HCT116 (cell line): ENCODE results near the gene CCDC83. TPM values are rescaled to one million over a fixed set of nuclear protein-coding genes. Genes with fewer than 3 reads are reported as not detected.

Experiments
- ATAC-seq: fragments of 200-7000 bp; cut with Tn5 transposase; 2 replicates; pipeline ENCODE4 v1.9.1; 2020; ENCODE audit warnings: mild to moderate bottlenecking, moderate library complexity
- BruUV-seq: library from RNA; stranded (reverse); fragments of 400-500 nt; replicated peaks from 2 replicates; lab custom pipeline; 2021; lab: Mats Ljungman, UMichigan
- CTCF ChIA-PET: fragments of 300-600 bp; sonication (Branson Sonifier 250); formaldehyde crosslinking; loops from one replicate; lab custom pipeline; 2021; ENCODE audit warnings: antibody characterized with exemption; lab: Charles Lee
- POLR2A ChIA-PET: fragments of 300-600, 350-600 bp; sonication (Branson Sonifier 250); formaldehyde crosslinking; loops from one replicate; lab custom pipeline; 2021; ENCODE audit warnings: antibody characterized with exemption; lab: Charles Lee
- RAD21 ChIA-PET, 2 experiments: fragments of 300-600 bp; sonication (Branson Sonifier 250); formaldehyde crosslinking; loops; one replicate each; lab custom pipeline; 2023; ENCODE audit warnings: low total read pairs in 2 of 2; ENCODE audit not compliant: uncharacterized antibody in 2 of 2, unreplicated experiment in 2 of 2, low non-redundant PET in 1 of 2; lab: Charles Lee
- DNase-seq: peaks from one replicate; pipeline ENCODE4 v3.0.0-alpha.2; 2010; ENCODE audit warnings: low read depth, low spot score
- H2AFZ ChIP-seq: fragments of 200-600 bp; shearing (Covaris generic), sonication (generic); 2 replicates; pipeline ENCODE4 v1.6.1; 2017; ENCODE audit warnings: low read depth, mixed run types, mixed read lengths, antibody characterized with exemption, low read length; ENCODE audit not compliant: poor library complexity, severe bottlenecking
- H3K27ac ChIP-seq: 2 replicates; pipeline ENCODE4 v1.5.1; 2012; ENCODE audit warnings: low read depth, low read length
- H3K27me3 ChIP-seq: fragments of 200-600 bp; sonication (generic); 2 replicates; pipeline ENCODE4 v1.6.1; 2016; ENCODE audit warnings: mixed run types, low read length, mixed read lengths; ENCODE audit not compliant: insufficient read depth
- H3K36me3 ChIP-seq, 2 experiments: fragments of 200-500 bp in 1 of 2; fragments of 200-600 bp in 1 of 2; sonication (Bioruptor generic) in 1 of 2; sonication (generic) in 1 of 2; 2 replicates each; pipeline versions ENCODE4 v1.5.1 to v1.6.1; 2014 to 2016; ENCODE audit warnings: low read length in 2 of 2, inconsistent platforms in 1 of 2, mixed read lengths in 1 of 2, mixed run types in 1 of 2; ENCODE audit not compliant: insufficient read depth in 2 of 2, control insufficient read depth in 1 of 2
- H3K4me1 ChIP-seq, 2 experiments: fragments of 200-600 bp in 1 of 2; sonication (generic) in 1 of 2; 2 replicates each; pipeline versions ENCODE4 v1.5.1 to v1.6.1; 2012 to 2017; ENCODE audit warnings: low read length in 2 of 2, inconsistent platforms in 1 of 2, mild to moderate bottlenecking in 1 of 2, mixed read lengths in 1 of 2, mixed run types in 1 of 2, moderate library complexity in 1 of 2; ENCODE audit not compliant: insufficient read depth in 2 of 2, control insufficient read depth in 1 of 2
- H3K4me2 ChIP-seq: fragments of 200-600 bp; sonication (generic); 2 replicates; pipeline ENCODE4 v1.6.1; 2017; ENCODE audit warnings: mixed run types, low read length, mixed read lengths
- H3K4me3 ChIP-seq, 2 experiments: fragments of 200-600 bp in 1 of 2; sonication (generic) in 1 of 2; replicated peaks in 1 of 2; 2 replicates each; pipeline ENCODE4 v1.5.1; 2011 to 2016; ENCODE audit warnings: low read length in 2 of 2, control low read depth in 1 of 2, low read depth in 1 of 2, mild to moderate bottlenecking in 1 of 2, mixed read lengths in 1 of 2, mixed run types in 1 of 2
- H3K79me2 ChIP-seq: fragments of 200-600 bp; sonication (generic); 2 replicates; pipeline ENCODE4 v1.6.1; 2017; ENCODE audit warnings: mild to moderate bottlenecking, mixed run types, low read length, moderate library complexity, mixed read lengths; ENCODE audit not compliant: insufficient read depth
- H3K9ac ChIP-seq: fragments of 200-600 bp; sonication (generic); 2 replicates; pipeline ENCODE4 v1.6.1; 2016; ENCODE audit warnings: low read length, mixed read lengths
- H3K9me2 ChIP-seq: fragments of 200-600 bp; sonication (generic), shearing (Covaris generic); 2 replicates; pipeline ENCODE4 v1.6.1; 2017; ENCODE audit warnings: mixed run types, mild to moderate bottlenecking, moderate library complexity; ENCODE audit not compliant: insufficient read depth
- H3K9me3 ChIP-seq, 2 experiments: fragments of 200-500 bp in 1 of 2; fragments of 200-600 bp in 1 of 2; sonication (Bioruptor generic) in 1 of 2; sonication (generic) in 1 of 2; 2 replicates each; pipeline ENCODE4 v1.6.1; 2014 to 2017; ENCODE audit warnings: low read length in 2 of 2, mixed read lengths in 2 of 2, inconsistent platforms in 1 of 2, low read depth in 1 of 2, mild to moderate bottlenecking in 1 of 2, mixed run types in 1 of 2, moderate library complexity in 1 of 2; ENCODE audit not compliant: control insufficient read depth in 1 of 2, insufficient read depth in 1 of 2
- H4K20me1 ChIP-seq: fragments of 200-600 bp; sonication (generic), shearing (Covaris generic); 2 replicates; pipeline ENCODE4 v1.6.1; 2017; ENCODE audit warnings: mixed run types, mild to moderate bottlenecking, moderate library complexity; ENCODE audit not compliant: insufficient read depth
- CEBPB ChIP-seq: IDR thresholded peaks from 2 replicates; pipeline ENCODE4 v1.6.1; 2012; ENCODE audit warnings: low read depth
- CTCF ChIP-seq, 3 experiments: fragments of 200-600 bp in 1 of 3; sonication (generic) in 1 of 3; IDR thresholded peaks in 2 of 3; conservative IDR thresholded peaks in 1 of 3; 2 replicates each; pipeline ENCODE4 v1.5.1; 2012 to 2017; ENCODE audit warnings: low read depth in 2 of 3, low read length in 2 of 3, antibody characterized with exemption in 1 of 3, borderline replicate concordance in 1 of 3, control low read depth in 1 of 3, mild to moderate bottlenecking in 1 of 3, mixed read lengths in 1 of 3, mixed run types in 1 of 3, moderate library complexity in 1 of 3; ENCODE audit not compliant: insufficient read depth in 1 of 3
- EGR1 ChIP-seq: IDR thresholded peaks from 2 replicates; pipeline ENCODE4 v1.6.1; 2012; ENCODE audit warnings: low read depth
- ELF1 ChIP-seq: IDR thresholded peaks from 2 replicates; pipeline ENCODE4 v1.6.1; 2012; ENCODE audit warnings: low read depth, borderline replicate concordance
- EZH2phosphoT487 ChIP-seq: fragments of 200-600 bp; IDR thresholded peaks from 2 replicates; pipeline ENCODE4 v1.6.1; 2018; ENCODE audit warnings: antibody characterized with exemption, borderline replicate concordance
- FOSL1 ChIP-seq: IDR thresholded peaks from 2 replicates; pipeline ENCODE4 v1.6.1; 2012; ENCODE audit warnings: low read depth
- JUND ChIP-seq: IDR thresholded peaks from 2 replicates; pipeline ENCODE4 v1.6.1; 2012
- MAX ChIP-seq: IDR thresholded peaks from 2 replicates; pipeline ENCODE4 v1.6.1; 2012
- POLR2A ChIP-seq: IDR thresholded peaks from 2 replicates; pipeline ENCODE4 v1.7.0; 2011; ENCODE audit warnings: borderline replicate concordance; ENCODE audit not compliant: insufficient read depth, insufficient read length; ENCODE audit errors: extremely low read depth
- POLR2AphosphoS5 ChIP-seq: IDR thresholded peaks from 2 replicates; pipeline ENCODE4 v1.6.1; 2011; ENCODE audit warnings: mild to moderate bottlenecking, low read depth, low read length, moderate library complexity
- SP1 ChIP-seq: IDR thresholded peaks from 2 replicates; pipeline ENCODE4 v1.6.1; 2012; ENCODE audit warnings: low read depth
- SRF ChIP-seq: IDR thresholded peaks from 2 replicates; pipeline ENCODE4 v1.6.1; 2012; ENCODE audit warnings: low read depth
- TCF7L2 ChIP-seq: IDR thresholded peaks from 2 replicates; pipeline ENCODE4 v1.7.0; 2011; ENCODE audit warnings: borderline replicate concordance, inconsistent platforms; ENCODE audit not compliant: insufficient read depth, insufficient read length; ENCODE audit errors: extremely low read depth
- YY1 ChIP-seq: IDR thresholded peaks from 2 replicates; pipeline ENCODE4 v1.6.1; 2011; ENCODE audit warnings: low read length, low read depth, moderate library complexity, mild to moderate bottlenecking; ENCODE audit not compliant: insufficient replicate concordance; ENCODE audit errors: extremely low read depth
- ZFX ChIP-seq: fragments of 450-650 bp; IDR thresholded peaks from 2 replicates; pipeline ENCODE4 v1.6.1; 2017
- intact Hi-C: fragments of 100-400 bp; cut with micrococcal nuclease; formaldehyde crosslinking; loops from 2 replicates; pipeline ENCODE4 v1.10.0; 2022
- total RNA-seq: library from RNA; stranded (reverse); gene quantifications from one replicate; pipeline ENCODE4 v1.2.1, GENCODE V29; 2021; ENCODE audit not compliant: unreplicated experiment
- TF ChIP-seq, protein P1 (sequence below): IDR thresholded peaks from 2 replicates; pipeline ENCODE4 v1.6.1; 2012; ENCODE audit warnings: low read depth

Gene CCDC83
- total RNA-seq, 1 experiment from 2014 or later: not detected

DNA sequence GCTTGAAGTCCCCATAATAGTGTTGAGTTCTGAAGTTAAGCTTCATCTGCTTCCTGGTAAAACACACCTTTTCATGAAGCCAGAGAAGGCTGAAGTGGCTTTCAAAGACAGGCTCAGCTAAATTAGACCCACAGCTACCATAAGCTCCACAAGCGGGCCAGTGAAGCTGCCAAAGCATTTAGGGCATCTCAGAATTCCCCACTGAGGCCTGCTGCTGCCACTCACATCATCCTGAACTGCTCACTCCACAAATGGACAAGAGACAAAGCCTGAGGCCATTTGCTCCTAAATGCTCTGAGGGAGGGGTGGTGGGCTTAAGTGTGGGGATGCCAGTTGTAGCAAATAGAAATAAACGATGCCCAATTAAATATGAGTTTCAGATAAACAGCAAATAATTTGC is 14.6 kb downstream of the CCDC83 start:
- ChIA-PET RAD21 (no interaction called here), POLR2A (no interaction called here), CTCF (no interaction called here)

More for the DNA sequence above, 14.6 kb downstream of the CCDC83 start:
- no peaks in the 10 kb centered on the region for H4K20me1 ChIP-seq
- no peak overlapping the region for H3K4me3 ChIP-seq
- DNase-seq: no peak
- no peaks in the 10 kb centered on the region for H3K4me1 ChIP-seq
- no peak overlapping the region for H3K27ac ChIP-seq
- H3K79me2 ChIP-seq: no peaks in the 10 kb centered on the region
- no peak overlapping the region for H3K9ac ChIP-seq
- H3K36me3 ChIP-seq: no peaks in the 10 kb centered on the region
- intact Hi-C loops: no loop called here
- no peaks in the 10 kb centered on the region for H3K9me2 ChIP-seq
- no TSS peak for BruUV-seq
- no peaks in the 10 kb centered on the region for H3K9me3 ChIP-seq
- TF ChIP-seq SP1 (no peak), ELF1 (no peak), CTCF (IDR thresholded peaks at IDR 0.05 in 2 of 3, conservative IDR thresholded peaks at IDR 0.05 in 1 of 3; ENCODE audit: borderline replicate concordance in 1 of 3, insufficient read depth in 1 of 3, low read depth in 2 of 3, low read length in 2 of 3) (no peak), POLR2AphosphoS5 (no peak), CEBPB (no peak), JUND (no peak), FOSL1 (no peak), POLR2A (no peak), EGR1 (no peak), YY1 (no peak), SRF (no peak), ZFX (no peak), EZH2phosphoT487 (no peak), TCF7L2 (no peak), MAX (no peak)
- TF ChIP-seq, protein P1, sequence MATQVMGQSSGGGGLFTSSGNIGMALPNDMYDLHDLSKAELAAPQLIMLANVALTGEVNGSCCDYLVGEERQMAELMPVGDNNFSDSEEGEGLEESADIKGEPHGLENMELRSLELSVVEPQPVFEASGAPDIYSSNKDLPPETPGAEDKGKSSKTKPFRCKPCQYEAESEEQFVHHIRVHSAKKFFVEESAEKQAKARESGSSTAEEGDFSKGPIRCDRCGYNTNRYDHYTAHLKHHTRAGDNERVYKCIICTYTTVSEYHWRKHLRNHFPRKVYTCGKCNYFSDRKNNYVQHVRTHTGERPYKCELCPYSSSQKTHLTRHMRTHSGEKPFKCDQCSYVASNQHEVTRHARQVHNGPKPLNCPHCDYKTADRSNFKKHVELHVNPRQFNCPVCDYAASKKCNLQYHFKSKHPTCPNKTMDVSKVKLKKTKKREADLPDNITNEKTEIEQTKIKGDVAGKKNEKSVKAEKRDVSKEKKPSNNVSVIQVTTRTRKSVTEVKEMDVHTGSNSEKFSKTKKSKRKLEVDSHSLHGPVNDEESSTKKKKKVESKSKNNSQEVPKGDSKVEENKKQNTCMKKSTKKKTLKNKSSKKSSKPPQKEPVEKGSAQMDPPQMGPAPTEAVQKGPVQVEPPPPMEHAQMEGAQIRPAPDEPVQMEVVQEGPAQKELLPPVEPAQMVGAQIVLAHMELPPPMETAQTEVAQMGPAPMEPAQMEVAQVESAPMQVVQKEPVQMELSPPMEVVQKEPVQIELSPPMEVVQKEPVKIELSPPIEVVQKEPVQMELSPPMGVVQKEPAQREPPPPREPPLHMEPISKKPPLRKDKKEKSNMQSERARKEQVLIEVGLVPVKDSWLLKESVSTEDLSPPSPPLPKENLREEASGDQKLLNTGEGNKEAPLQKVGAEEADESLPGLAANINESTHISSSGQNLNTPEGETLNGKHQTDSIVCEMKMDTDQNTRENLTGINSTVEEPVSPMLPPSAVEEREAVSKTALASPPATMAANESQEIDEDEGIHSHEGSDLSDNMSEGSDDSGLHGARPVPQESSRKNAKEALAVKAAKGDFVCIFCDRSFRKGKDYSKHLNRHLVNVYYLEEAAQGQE: no peak
- H3K27me3 ChIP-seq: no peaks in the 10 kb centered on the region
- no peak overlapping the region for H2AFZ ChIP-seq
- H3K4me2 ChIP-seq: no peak overlapping the region
- ATAC-seq: no peak
